M059J (cell line): ENCODE results near the gene HDAC5. TPM values are rescaled to one million over a fixed set of nuclear protein-coding genes. Genes with fewer than 3 reads are reported as not detected.

ENCODE experiments used
- DNase-seq: peaks from one replicate; pipeline ENCODE4 v3.0.0-alpha.2; 2012; ENCODE audit warnings: low read depth
- total RNA-seq: library from RNA; depleted of rRNA; stranded (reverse); fragments of >200 nt; shearing (Covaris generic); gene quantifications from 2 replicates; pipeline ENCODE4 v1.2.3, GENCODE V29; 2014; rRNA removed

The HDAC5 gene
- total RNA-seq, 1 experiment from 2014 or later: 46.0 TPM

- DNase-seq: no peak
These were observed 93.7 kb downstream of the HDAC5 start for GRCh38 chr17:44029736-44030135.

Other genes starting within 250 kb of the HDAC5 start
- gene MPP2, start 216.1 kb downstream of the HDAC5 start, total RNA-seq: 2.5 and 4.4 TPM in 2 replicates
- gene PPY, start 181.2 kb downstream of the HDAC5 start, total RNA-seq: not detected in 2 replicates
- gene PYY, start 169.7 kb downstream of the HDAC5 start, total RNA-seq: not detected in 2 replicates
- 0.99 and 3.7 TPM in 2 replicates for gene NAGS, start 119.0 kb downstream of the HDAC5 start, total RNA-seq
- gene TMEM101, start 108.7 kb downstream of the HDAC5 start, total RNA-seq: 40.0 and 41.3 TPM in 2 replicates
- gene LSM12, start 57.0 kb downstream of the HDAC5 start, total RNA-seq: 112 and 121 TPM in 2 replicates
- 63.5 and 66.4 TPM in 2 replicates for gene G6PC3, start 52.9 kb downstream of the HDAC5 start, total RNA-seq
- gene HROB, start 18.3 kb upstream of the HDAC5 start, total RNA-seq: 6.5 and 7.5 TPM in 2 replicates
- gene ASB16, start 47.1 kb upstream of the HDAC5 start, total RNA-seq: not detected in 2 replicates
- 36.8 and 37.6 TPM in 2 replicates for gene TMUB2, start 63.3 kb upstream of the HDAC5 start, total RNA-seq
- gene ATXN7L3, start 76.2 kb upstream of the HDAC5 start, total RNA-seq: 21.3 and 32.7 TPM in 2 replicates
- gene UBTF, start 96.0 kb upstream of the HDAC5 start, total RNA-seq: 37.8 and 57.5 TPM in 2 replicates
- gene SLC4A1, start 144.5 kb upstream of the HDAC5 start, total RNA-seq: not detected in 2 replicates
- 0.12 TPM in 1 of 2 replicates, not detected in the other for gene RUNDC3A, start 185.0 kb upstream of the HDAC5 start, total RNA-seq
- 111 and 138 TPM in 2 replicates for gene SLC25A39, start 201.2 kb upstream of the HDAC5 start, total RNA-seq
- gene GRN, start 221.7 kb upstream of the HDAC5 start, total RNA-seq: 284 and 317 TPM in 2 replicates
- 1.4 and 5.2 TPM in 2 replicates for gene FAM171A2, start 240.2 kb upstream of the HDAC5 start, total RNA-seq